GM23338 (cell line): Measurements from ENCODE around the gene SMAD1. TPM values are rescaled to one million over a fixed set of nuclear protein-coding genes. Genes with fewer than 3 reads are reported as not detected.

Experiments
- ATAC-seq: fragments of 200-7000 bp; cut with Tn5 transposase; 3 replicates; pipeline ENCODE4 v1.9.1; 2020
- DNase-seq: peaks from one replicate; pipeline ENCODE4 v3.0.0-alpha.2; 2015; ENCODE audit warnings: low spot score
- H2AFZ ChIP-seq: fragments of 200-600 bp; sonication (generic); 2 replicates; pipeline ENCODE4 v1.8.0; 2016; ENCODE audit warnings: antibody characterized with exemption, mild to moderate bottlenecking, moderate library complexity
- H3F3A ChIP-seq: fragments of 200-600 bp; sonication (generic); replicated peaks from 2 replicates; pipeline ENCODE4 v1.8.0; 2017; ENCODE audit warnings: antibody characterized with exemption, mixed run types, low read depth
- H3K27ac ChIP-seq: fragments of 200-600 bp; sonication (generic); 2 replicates; pipeline ENCODE4 v1.6.1; 2016; ENCODE audit warnings: low read depth
- H3K27me3 ChIP-seq: fragments of 200-600 bp; sonication (generic); 2 replicates; pipeline ENCODE4 v1.8.0; 2016; ENCODE audit warnings: mild to moderate bottlenecking, mixed run types, moderate library complexity; ENCODE audit not compliant: insufficient read depth
- H3K36me3 ChIP-seq: fragments of 200-600 bp; sonication (generic); 2 replicates; pipeline ENCODE4 v1.8.0; 2016; ENCODE audit warnings: mild to moderate bottlenecking; ENCODE audit not compliant: insufficient read depth
- H3K4me1 ChIP-seq: fragments of 200-600 bp; sonication (generic); 2 replicates; pipeline ENCODE4 v1.8.0; 2016; ENCODE audit warnings: mild to moderate bottlenecking, moderate library complexity; ENCODE audit not compliant: insufficient read depth
- H3K4me2 ChIP-seq: fragments of 200-600 bp; sonication (generic); 2 replicates; pipeline ENCODE4 v1.7.1; 2017; ENCODE audit warnings: mixed run types
- H3K4me3 ChIP-seq: fragments of 200-600 bp; sonication (generic); 2 replicates; pipeline ENCODE4 v1.6.1; 2016; ENCODE audit warnings: mixed run types
- H3K79me2 ChIP-seq: fragments of 200-600 bp; sonication (generic); replicated peaks from 2 replicates; pipeline ENCODE4 v1.8.0; 2017; ENCODE audit warnings: mild to moderate bottlenecking; ENCODE audit not compliant: insufficient read depth
- H3K9me2 ChIP-seq: fragments of 200-600 bp; sonication (generic); 2 replicates; pipeline ENCODE4 v1.8.0; 2017; ENCODE audit not compliant: insufficient read depth
- H4K20me1 ChIP-seq: fragments of 200-600 bp; sonication (generic); replicated peaks from 2 replicates; pipeline ENCODE4 v1.8.0; 2017; ENCODE audit warnings: mild to moderate bottlenecking; ENCODE audit not compliant: insufficient read depth
- H3K27ac Mint-ChIP-seq: 2 replicates; pipeline ENCODE4 v1.8.0; 2020; ENCODE audit warnings: inconsistent platforms, mild to moderate bottlenecking, moderate library complexity, mixed read lengths
- H3K27me3 Mint-ChIP-seq: 3 replicates; pipeline ENCODE4 v1.8.0; 2022; ENCODE audit warnings: low read depth, mild to moderate bottlenecking, moderate library complexity, mixed read lengths, inconsistent platforms; ENCODE audit not compliant: insufficient read depth, poor library complexity
- H3K36me3 Mint-ChIP-seq: 3 replicates; pipeline ENCODE4 v1.8.0; 2021; ENCODE audit warnings: low read depth, mild to moderate bottlenecking, inconsistent platforms, moderate library complexity, mixed read lengths
- H3K4me1 Mint-ChIP-seq: 3 replicates; pipeline ENCODE4 v1.8.0; 2020; ENCODE audit warnings: mild to moderate bottlenecking, inconsistent platforms, mixed read lengths
- H3K4me3 Mint-ChIP-seq: 3 replicates; pipeline ENCODE4 v1.8.0; 2021; ENCODE audit warnings: moderate library complexity, mild to moderate bottlenecking, inconsistent platforms, mixed read lengths
- H3K9me3 Mint-ChIP-seq: 3 replicates; pipeline ENCODE4 v1.8.0; 2020; ENCODE audit warnings: moderate library complexity, mild to moderate bottlenecking, inconsistent platforms, mixed read lengths
- CREB1 ChIP-seq: fragments of 250-450 bp; sonication (Bioruptor Pico); IDR thresholded peaks from 2 replicates; pipeline ENCODE4 v1.5.0; 2020; ENCODE audit warnings: low read depth, mild to moderate bottlenecking, moderate library complexity
- EZH2phosphoT487 ChIP-seq: fragments of 200-600 bp; sonication (generic); IDR thresholded peaks from one replicate; pipeline ENCODE4 v1.8.1; 2018; ENCODE audit warnings: antibody characterized with exemption; ENCODE audit not compliant: unreplicated experiment
- JUNB ChIP-seq: IDR thresholded peaks from one replicate; pipeline ENCODE4 v1.6.1; 2016; ENCODE audit warnings: antibody characterized with exemption; ENCODE audit not compliant: unreplicated experiment
- NANOG ChIP-seq: IDR thresholded peaks from 2 replicates; pipeline ENCODE4 v1.6.1; 2016; ENCODE audit warnings: antibody characterized with exemption, borderline replicate concordance
- POLR2AphosphoS5 ChIP-seq: IDR thresholded peaks from 2 replicates; pipeline ENCODE4 v1.6.1; 2016; ENCODE audit warnings: antibody characterized with exemption, low read depth
- REST ChIP-seq: IDR thresholded peaks from one replicate; pipeline ENCODE4 v1.6.1; 2018; ENCODE audit warnings: antibody characterized with exemption; ENCODE audit not compliant: unreplicated experiment
- STAT1 ChIP-seq: IDR thresholded peaks from one replicate; pipeline ENCODE4 v1.6.1; 2016; ENCODE audit warnings: antibody characterized with exemption; ENCODE audit not compliant: unreplicated experiment
- ZNF462 ChIP-seq: fragments of 250-450 bp; sonication (Bioruptor Pico); IDR thresholded peaks from 2 replicates; pipeline ENCODE4 v1.5.0; 2020; ENCODE audit warnings: mild to moderate bottlenecking, moderate library complexity
- polyA plus RNA-seq: library from polyadenylated mRNA; unstranded; fragments of >200 nt; fragmentation: Nextera tagmentation; extraction: Ambion mirVana; gene quantifications from 2 replicates; pipeline ENCODE4 v1.2.1, GENCODE V29; 2016
- total RNA-seq: library from RNA; depleted of rRNA; stranded (reverse); fragments of >200 nt; shearing (Covaris generic); gene quantifications from 2 replicates; pipeline ENCODE4 v1.2.3, GENCODE V29; 2014

Gene SMAD1
- total and polyA plus RNA-seq, 2 experiments from 2014 or later, result 19.8 to 33.6 TPM

- Mint-ChIP-seq H3K27me3 (no peaks in the 10 kb centered on the region), H3K27ac (no peak overlapping the region), H3K9me3 (no peaks in the 10 kb centered on the region), H3K4me1 (peaks cover 16% of the 10 kb centered on the region; the same call in 2 of the 3 replicates), H3K4me3 (no peak overlapping the region), H3K36me3 (0 out of 3 replicates have a peak, but pooled peaks cover 2% of the 10 kb centered on the region)
- Histone ChIP-seq H3K27ac (no peak overlapping the region), H3K9me2 (no peaks in the 10 kb centered on the region), H3K4me2 (no peak overlapping the region), H4K20me1 (no peaks in the 10 kb centered on the region), H2AFZ (no peak overlapping the region), H3K79me2 (peaks cover 10% of the 10 kb centered on the region), H3K36me3 (no peaks in the 10 kb centered on the region), H3K4me1 (peaks cover 6% of the 10 kb centered on the region; the same call in 1 of the 2 replicates), H3F3A (no peaks in the 10 kb centered on the region), H3K4me3 (no peak overlapping the region), H3K27me3 (no peaks in the 10 kb centered on the region)
- ATAC-seq (no peak), DNase-seq (no peak)
- TF ChIP-seq NANOG (no peak), JUNB (no peak), ZNF462 (CRISPR knock-in tag) (no peak), STAT1 (no peak), REST (no peak), POLR2AphosphoS5 (no peak), EZH2phosphoT487 (no peak), CREB1 (no peak)
Observed at GRCh38 chr4:145531223-145531622, 49.6 kb downstream of the SMAD1 start.
